HL-60/S4 treated with retinoic acid at 250 ng/mL for 4 days and 3 days (cell line): ENCODE data around the gene ZNF474.

Source experiments
- in situ Hi-C: fragments of 300-500 bp; cut with MboI; formaldehyde crosslinking; loops from 2 replicates; pipeline ENCODE4 v1.7.0; 2022; ENCODE audit warnings: low sequenced_read_pairs

ZNF474 gene

GRCh38 chr5:122179701-122180100 is 50.4 kb downstream of the ZNF474 start:
- in situ Hi-C loops = no loop called here

- in situ Hi-C loops = no loop called here
These were observed 50.9 kb downstream of the ZNF474 start for GRCh38 chr5:122180146-122180712.

- in situ Hi-C loops = no loop called here
These were observed 51.7 kb downstream of the ZNF474 start for GRCh38 chr5:122180863-122181548.

GRCh38 chr5:122181863-122182262 is 52.5 kb downstream of the ZNF474 start:
- in situ Hi-C loops = no loop called here

GRCh38 chr5:122182491-122182921 is 53.2 kb downstream of the ZNF474 start:
- in situ Hi-C loops = no loop called here

GRCh38 chr5:122183098-122183787 is 53.9 kb downstream of the ZNF474 start:
- in situ Hi-C loops = no loop called here

- in situ Hi-C loops = no loop called here
These were observed 54.4 kb downstream of the ZNF474 start for GRCh38 chr5:122183788-122184170.

- in situ Hi-C loops = no loop called here
These were observed 55.4 kb downstream of the ZNF474 start for GRCh38 chr5:122184676-122185255.

GRCh38 chr5:122187426-122187825 is 58.1 kb downstream of the ZNF474 start:
- in situ Hi-C loops = no loop called here

GRCh38 chr5:122190156-122190555 is 60.8 kb downstream of the ZNF474 start:
- in situ Hi-C loops = no loop called here

- in situ Hi-C loops = no loop called here
These were observed 63.5 kb downstream of the ZNF474 start for GRCh38 chr5:122192497-122193496.

GRCh38 chr5:122195802-122196394 is 66.6 kb downstream of the ZNF474 start:
- in situ Hi-C loops = no loop called here

GRCh38 chr5:122199146-122199545 is 69.8 kb downstream of the ZNF474 start:
- in situ Hi-C loops = no loop called here

- in situ Hi-C loops = no loop called here
These were observed 71.1 kb downstream of the ZNF474 start for GRCh38 chr5:122200450-122200849.

- in situ Hi-C loops = no loop called here
These were observed 71.5 kb downstream of the ZNF474 start for GRCh38 chr5:122200865-122201264.

- in situ Hi-C loops = no loop called here
These were observed 72.0 kb downstream of the ZNF474 start for GRCh38 chr5:122201365-122201764.

- in situ Hi-C loops = no loop called here
These were observed 73.6 kb downstream of the ZNF474 start for GRCh38 chr5:122202952-122203351.
